ENCODE data around the gene PPM1D.
"Not testable (repeated sequence)": the region's sequence is repeated elsewhere in the genome, so short reads cannot be mapped to it uniquely, and the experiment has no call there.

PPM1D gene

GRCh38 chr17:60599620-60600489, at the start of gene PPM1D:
Gene PPM1D (plus strand): TSS chr17:60600193. CDS start chr17:60600415, 222 bp downstream.
- peak; percentile 91 to 99 (median 97) for DNase-seq

- DNase-seq: not testable (repeated sequence)
Measured at GRCh38 chr17:60552255-60552654, 47.7 kb upstream of the PPM1D start.

- DNase-seq: no peak
Measured at GRCh38 chr17:60554377-60554788, 45.6 kb upstream of the PPM1D start.

- no peak for DNase-seq
Measured at GRCh38 chr17:60555786-60556185, 44.2 kb upstream of the PPM1D start.

- no peak for DNase-seq
Measured at GRCh38 chr17:60557805-60558204, 42.2 kb upstream of the PPM1D start.

GRCh38 chr17:60559659-60559994, 40.4 kb upstream of the PPM1D start:
- DNase-seq: no peak

- no peak for DNase-seq
Measured at GRCh38 chr17:60559995-60560859, 39.8 kb upstream of the PPM1D start.

GRCh38 chr17:60560860-60561257, 39.1 kb upstream of the PPM1D start:
- DNase-seq: no peak

GRCh38 chr17:60562421-60562820, 37.6 kb upstream of the PPM1D start:
- no peak for DNase-seq

- DNase-seq: no peak
Measured at GRCh38 chr17:60563743-60564142, 36.2 kb upstream of the PPM1D start.

GRCh38 chr17:60565233-60565632, 34.8 kb upstream of the PPM1D start:
- no peak for DNase-seq

- no peak for DNase-seq
Measured at GRCh38 chr17:60573236-60574051, 26.5 kb upstream of the PPM1D start.

GRCh38 chr17:60577147-60577915, 22.7 kb upstream of the PPM1D start:
- peak in 34 of 56 donors; percentile 1 to 62 (median 11) for DNase-seq

- no peak for DNase-seq
Measured at GRCh38 chr17:60579090-60579489, 20.9 kb upstream of the PPM1D start.

- no peak for DNase-seq
Measured at GRCh38 chr17:60579551-60579950, 20.4 kb upstream of the PPM1D start.

- no peak for DNase-seq
Measured at GRCh38 chr17:60583008-60583407, 17.0 kb upstream of the PPM1D start.

GRCh38 chr17:60585887-60586286, 14.1 kb upstream of the PPM1D start:
- DNase-seq: no peak

- no peak for DNase-seq
Measured at GRCh38 chr17:60586288-60586974, 13.6 kb upstream of the PPM1D start.

- no peak for DNase-seq
Measured at GRCh38 chr17:60590070-60590469, 9.9 kb upstream of the PPM1D start.

GRCh38 chr17:60592750-60593149, 7.2 kb upstream of the PPM1D start:
- no peak for DNase-seq

All from amygdala (tissue), 56 donors.